Measurements from ENCODE around the gene CAVIN1. TPM values are rescaled to one million over a fixed set of nuclear protein-coding genes. Genes with fewer than 3 reads are reported as not detected.

The CAVIN1 gene
- total RNA-seq, 4 donors from 2014 or later = 619 to 1,181 (median 1,019) TPM

- WGBS = 39% methylated on average over 26 of the region's 26 CpGs
- peak overlapping the region; percentile 97 to 100 (median 100) for H3K27ac ChIP-seq (replicated peaks in 1 of 4)
- H3K9me3 ChIP-seq = no peaks in the 10 kb centered on the region
- peak; percentile 96 for DNase-seq (ENCODE audit: extremely low spot score)
- intact Hi-C loops (cut with DNase I) = loop anchor here (1.0 kb wide), 1 partner anchor 83 kb away; no protein-coding TSS in a partner anchor
- no peaks in the 10 kb centered on the region for H3K27me3 ChIP-seq
- H3K4me1 ChIP-seq = peaks cover 89 to 98% (median 97%) of the 10 kb centered on the region in 4 donors
- TF ChIP-seq CTCF (IDR thresholded peaks at IDR 0.05) = peak; percentile 88 to 91 (median 88)
- TF ChIP-seq POLR2A (IDR thresholded peaks at IDR 0.05; ENCODE audit: low read depth) = no peak
- peak; percentile 51 to 61 for TF ChIP-seq POLR2AphosphoS5 (IDR thresholded peaks at IDR 0.05)
- peak overlapping the region in 2 of 4 donors; percentile 1 to 17 for H3K4me3 ChIP-seq
- H3K36me3 ChIP-seq = peaks cover 20 to 41% (median 31%) of the 10 kb centered on the region in 4 donors
Measured at GRCh38 chr17:42405963-42406495, 17.0 kb downstream of the CAVIN1 start.

- 88% methylated on average over 35 of the region's 35 CpGs for WGBS
- Histone ChIP-seq H3K9me3 (no peaks in the 10 kb centered on the region), H3K4me1 (peaks cover 85 to 96% (median 96%) of the 10 kb centered on the region in 4 donors), H3K4me3 (no peak overlapping the region), H3K27me3 (no peaks in the 10 kb centered on the region), H3K27ac (replicated peaks in 1 of 4) (peak overlapping the region; percentile 97 to 100 (median 100)), H3K36me3 (peaks cover 20 to 41% (median 31%) of the 10 kb centered on the region in 4 donors)
- intact Hi-C loops (cut with DNase I) = loop anchor here (1.0 kb wide), 1 partner anchor 82 kb away; no protein-coding TSS in a partner anchor
- TF ChIP-seq EP300 (IDR thresholded peaks at IDR 0.05) = no peak
- no peak for TF ChIP-seq POLR2AphosphoS5 (IDR thresholded peaks at IDR 0.05)
- no peak for TF ChIP-seq CTCF (IDR thresholded peaks at IDR 0.05)
- TF ChIP-seq POLR2A (IDR thresholded peaks at IDR 0.05; ENCODE audit: low read depth) = no peak
- DNase-seq (ENCODE audit: extremely low spot score) = no peak
Measured at GRCh38 chr17:42405076-42405475, 18.0 kb downstream of the CAVIN1 start.

DNA sequence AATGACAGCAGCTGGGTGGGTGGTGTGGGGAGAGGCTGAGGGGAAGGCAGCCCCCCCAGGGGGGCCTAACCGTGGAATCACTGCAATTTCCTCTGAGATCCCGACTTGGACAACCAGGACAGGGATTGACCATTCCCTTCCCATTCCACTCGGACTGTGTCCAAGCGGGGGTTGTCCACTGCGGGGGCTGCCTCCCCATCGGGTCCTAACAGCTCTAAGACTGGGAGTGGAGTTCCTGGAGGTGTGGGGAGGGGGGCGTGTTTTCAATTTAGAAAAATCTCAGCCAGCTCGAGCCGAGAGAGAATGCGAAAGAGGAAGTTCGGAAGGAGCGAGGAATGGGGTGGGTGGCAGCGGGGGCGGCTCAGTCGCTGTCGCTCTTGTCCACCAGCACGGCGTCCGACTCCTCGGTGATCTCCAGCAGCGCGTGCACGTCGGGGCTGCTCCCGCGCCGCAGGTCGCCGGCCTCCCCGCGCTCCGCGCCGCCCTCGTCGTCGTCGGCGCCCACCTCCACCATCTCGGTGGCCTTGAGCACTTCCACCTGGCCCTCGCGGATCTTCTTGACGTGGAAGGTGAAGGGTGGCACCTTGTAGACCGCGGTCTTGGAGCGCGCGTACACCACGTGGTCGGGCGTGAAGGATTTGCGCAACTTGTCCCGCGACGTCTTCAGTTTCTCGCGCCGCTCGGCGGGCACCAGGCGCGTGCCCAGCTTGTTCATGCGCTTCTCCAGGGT lies 18.6 kb downstream of the CAVIN1 start:
- TF ChIP-seq EP300 (IDR thresholded peaks at IDR 0.05) (no peak), POLR2AphosphoS5 (IDR thresholded peaks at IDR 0.05) (no peak), POLR2A (IDR thresholded peaks at IDR 0.05; ENCODE audit: low read depth) (no peak), CTCF (IDR thresholded peaks at IDR 0.05) (no peak)
- Histone ChIP-seq H3K4me3 (no peak overlapping the region), H3K9me3 (no peaks in the 10 kb centered on the region), H3K36me3 (peaks cover 20 to 41% (median 31%) of the 10 kb centered on the region in 4 donors), H3K27ac (replicated peaks in 1 of 4) (peak overlapping the region; percentile 97 to 100 (median 100)), H3K4me1 (peaks cover 79 to 96% (median 91%) of the 10 kb centered on the region in 4 donors), H3K27me3 (no peaks in the 10 kb centered on the region)
- no peak for DNase-seq (ENCODE audit: extremely low spot score)
- 75% methylated on average over 63 of the region's 63 CpGs for WGBS
- intact Hi-C loops (cut with DNase I) = loop anchor here (1.0 kb wide), 1 partner anchor 81 kb away; no protein-coding TSS in a partner anchor

DNA sequence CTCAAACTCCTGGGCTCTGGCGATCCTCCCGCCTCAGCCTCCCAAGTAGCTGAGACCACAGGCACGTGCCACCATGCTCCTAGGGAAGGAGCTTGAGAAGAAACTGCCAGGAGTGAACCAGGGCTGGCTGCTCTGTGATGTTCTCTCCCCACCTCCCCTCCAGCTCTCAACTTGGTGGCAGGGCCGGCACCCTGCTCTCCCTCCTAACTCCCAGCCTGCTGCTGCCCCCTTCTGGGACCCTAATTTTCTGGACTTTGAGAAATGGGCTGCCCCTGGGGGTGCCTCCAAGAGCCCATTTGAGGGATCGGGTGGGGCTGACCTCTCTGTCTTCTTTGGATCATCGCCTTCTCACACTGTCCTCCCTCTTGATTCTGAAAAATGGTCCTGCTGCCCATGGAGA lies 19.9 kb downstream of the CAVIN1 start:
- DNase-seq (ENCODE audit: extremely low spot score) = no peak
- peak in 2 of 3 experiments; percentile 7 to 15 for TF ChIP-seq CTCF (IDR thresholded peaks at IDR 0.05)
- no peak for TF ChIP-seq EP300 (IDR thresholded peaks at IDR 0.05)
- Histone ChIP-seq H3K9me3 (no peaks in the 10 kb centered on the region), H3K36me3 (peaks cover 20 to 37% (median 31%) of the 10 kb centered on the region in 4 donors), H3K4me3 (no peak overlapping the region), H3K27me3 (no peaks in the 10 kb centered on the region), H3K27ac (replicated peaks in 1 of 4) (peak overlapping the region; percentile 97 to 100 (median 100)), H3K4me1 (peaks cover 71 to 96% (median 91%) of the 10 kb centered on the region in 4 donors)
- intact Hi-C loops (cut with DNase I) = no loop called here
- 79% methylated on average over 5 of the region's 6 CpGs for WGBS
